ENCODE data around the gene A4GALT. TPM values are rescaled to one million over a fixed set of nuclear protein-coding genes. Genes with fewer than 3 reads are reported as not detected.
"Not testable (repeated sequence)": the region's sequence is repeated elsewhere in the genome, so short reads cannot be mapped to it uniquely, and the experiment has no call there.

The A4GALT gene
- total and polyA plus RNA-seq, 2 donors (not counting 1 experiment from before 2014, with no cell fraction given) = 0.09 to 6.1 TPM

DNA sequence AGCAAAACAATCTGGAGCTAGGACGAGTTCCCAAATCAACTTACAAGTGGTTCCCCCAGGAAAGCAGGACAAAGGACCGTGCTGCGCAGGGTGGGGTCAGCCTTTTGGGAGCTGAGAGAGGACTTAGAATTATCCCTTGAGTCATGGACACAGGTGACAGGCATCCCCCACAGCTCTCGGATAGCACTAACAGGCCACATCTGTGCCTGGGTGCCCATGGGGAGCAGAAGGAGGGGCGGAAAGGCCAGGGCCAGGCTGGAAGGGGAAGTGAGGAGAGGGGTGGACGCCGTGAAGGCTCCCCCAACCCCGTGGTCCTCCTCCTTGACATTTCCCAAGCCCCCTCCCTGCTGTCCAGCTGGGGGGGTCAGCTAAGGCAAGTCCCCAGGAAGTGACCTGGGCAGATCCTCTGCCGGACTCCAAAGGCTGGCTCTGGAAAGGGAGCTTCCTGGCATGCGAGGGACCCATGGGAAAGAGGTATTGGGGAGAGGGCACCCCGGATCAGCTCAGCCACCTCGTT lies 31.6 kb upstream of the A4GALT start:
- no peaks in the 10 kb centered on the region for H3K79me2 ChIP-seq (ENCODE audit: control insufficient read depth, insufficient read depth, low read length)
- TF ChIP-seq, protein P1, sequence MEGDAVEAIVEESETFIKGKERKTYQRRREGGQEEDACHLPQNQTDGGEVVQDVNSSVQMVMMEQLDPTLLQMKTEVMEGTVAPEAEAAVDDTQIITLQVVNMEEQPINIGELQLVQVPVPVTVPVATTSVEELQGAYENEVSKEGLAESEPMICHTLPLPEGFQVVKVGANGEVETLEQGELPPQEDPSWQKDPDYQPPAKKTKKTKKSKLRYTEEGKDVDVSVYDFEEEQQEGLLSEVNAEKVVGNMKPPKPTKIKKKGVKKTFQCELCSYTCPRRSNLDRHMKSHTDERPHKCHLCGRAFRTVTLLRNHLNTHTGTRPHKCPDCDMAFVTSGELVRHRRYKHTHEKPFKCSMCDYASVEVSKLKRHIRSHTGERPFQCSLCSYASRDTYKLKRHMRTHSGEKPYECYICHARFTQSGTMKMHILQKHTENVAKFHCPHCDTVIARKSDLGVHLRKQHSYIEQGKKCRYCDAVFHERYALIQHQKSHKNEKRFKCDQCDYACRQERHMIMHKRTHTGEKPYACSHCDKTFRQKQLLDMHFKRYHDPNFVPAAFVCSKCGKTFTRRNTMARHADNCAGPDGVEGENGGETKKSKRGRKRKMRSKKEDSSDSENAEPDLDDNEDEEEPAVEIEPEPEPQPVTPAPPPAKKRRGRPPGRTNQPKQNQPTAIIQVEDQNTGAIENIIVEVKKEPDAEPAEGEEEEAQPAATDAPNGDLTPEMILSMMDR (IDR thresholded peaks at IDR 0.05) = no peak
- no peak for TF ChIP-seq EZH2 (IDR thresholded peaks at IDR 0.05; ENCODE audit: borderline replicate concordance, insufficient read depth, low read depth, low read length, poor library complexity, severe bottlenecking)
- POLR2A ChIA-PET = no interaction called here
- no peak overlapping the region for H3K9ac ChIP-seq (ENCODE audit: low read length)
- H3K27ac Mint-ChIP-seq = no peak overlapping the region
- no peak for ATAC-seq (ENCODE audit: low read depth)
- H3K4me3 ChIP-seq (ENCODE audit: control extremely low read depth in 1 of 5, extremely low read depth in 1 of 5, insufficient read depth in 1 of 5, low read depth in 2 of 5, low read length in 4 of 5) = no peak overlapping the region
- H3K9me3 Mint-ChIP-seq (ENCODE audit: insufficient read depth) = no peaks in the 10 kb centered on the region
- WGBS (ENCODE audit: insufficient coverage) = 79% methylated on average over 10 of the region's 12 CpGs
- H3K27me3 Mint-ChIP-seq = no peaks in the 10 kb centered on the region
- H3K4me3 Mint-ChIP-seq = no peak overlapping the region
- peaks cover 8% of the 10 kb centered on the region for H3K4me1 Mint-ChIP-seq
- no peaks in the 10 kb centered on the region for H3K4me1 ChIP-seq (ENCODE audit: control insufficient read depth in 2 of 2, insufficient read depth in 2 of 2, low read length in 2 of 2)
- CTCF ChIA-PET = interaction anchor here (1.0 to 1.4 kb wide), 3 partner anchors 12 to 138 kb away, joined by 3 to 4 read pairs (median 3); no protein-coding TSS in a partner anchor
- intact Hi-C loops (cut with micrococcal nuclease) = no loop called here
- H3K9me3 ChIP-seq (ENCODE audit: control extremely low read depth in 1 of 3, control insufficient read depth in 2 of 3, insufficient read depth in 1 of 3, low read length in 2 of 3) = no peaks in the 10 kb centered on the region
- no peak overlapping the region for H3K27ac ChIP-seq (ENCODE audit: low read length in 2 of 2)
- H2AFZ ChIP-seq (ENCODE audit: insufficient read depth, low read depth, low read length, poor library complexity, severe bottlenecking) = no peak overlapping the region
- no peak overlapping the region for H3K4me2 ChIP-seq (replicated peaks; ENCODE audit: low read depth, low read length, poor library complexity, severe bottlenecking)
- no peak for DNase-seq
- no peaks in the 10 kb centered on the region for H3K27me3 ChIP-seq (replicated peaks in 1 of 4; ENCODE audit: control extremely low read depth in 1 of 4, control insufficient read depth in 3 of 4, insufficient read depth in 4 of 4, low read length in 3 of 4)
- no peaks in the 10 kb centered on the region for H4K20me1 ChIP-seq (ENCODE audit: control insufficient read depth, insufficient read depth, low read length, poor library complexity, severe bottlenecking)
- no peaks in the 10 kb centered on the region for H3K36me3 ChIP-seq (replicated peaks in 1 of 2; ENCODE audit: control extremely low read depth in 1 of 2, control insufficient read depth in 1 of 2, extremely low read depth in 1 of 2, insufficient read depth in 2 of 2, low read length in 1 of 2)

DNA sequence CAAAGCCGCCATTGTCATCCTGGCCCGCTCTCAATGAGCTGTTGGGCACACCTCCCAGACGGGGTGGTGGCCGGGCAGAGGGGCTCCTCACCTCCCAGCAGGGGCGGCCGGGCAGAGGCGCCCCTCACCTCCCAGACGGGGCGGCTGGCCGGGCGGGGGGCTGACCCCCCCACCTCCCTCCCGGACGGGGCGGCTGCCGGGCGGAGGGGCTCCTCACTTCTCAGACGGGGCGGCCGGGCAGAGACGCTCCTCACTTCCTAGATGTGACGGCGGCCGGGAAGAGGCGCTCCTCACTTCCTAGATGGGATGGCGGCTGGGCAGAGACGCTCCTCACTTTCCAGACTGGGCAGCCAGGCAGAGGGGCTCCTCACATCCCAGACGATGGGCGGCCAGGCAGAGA lies 29.8 kb upstream of the A4GALT start:
- H3K9me3 Mint-ChIP-seq (ENCODE audit: insufficient read depth); H3K27ac ChIP-seq (ENCODE audit: low read length in 2 of 2); DNase-seq; H3K4me3 ChIP-seq (ENCODE audit: control extremely low read depth in 1 of 5, extremely low read depth in 1 of 5, insufficient read depth in 1 of 5, low read depth in 2 of 5, low read length in 4 of 5); H3K9ac ChIP-seq (ENCODE audit: low read length); H3K79me2 ChIP-seq (ENCODE audit: control insufficient read depth, insufficient read depth, low read length); H3K4me2 ChIP-seq (replicated peaks; ENCODE audit: low read depth, low read length, poor library complexity, severe bottlenecking); CTCF ChIA-PET; intact Hi-C loops (cut with micrococcal nuclease); H3K4me1 ChIP-seq (ENCODE audit: control insufficient read depth in 2 of 2, insufficient read depth in 2 of 2, low read length in 2 of 2); ATAC-seq (ENCODE audit: low read depth); H3K4me1 Mint-ChIP-seq; H3K27me3 ChIP-seq (replicated peaks in 1 of 4; ENCODE audit: control extremely low read depth in 1 of 4, control insufficient read depth in 3 of 4, insufficient read depth in 4 of 4, low read length in 3 of 4); H3K27ac Mint-ChIP-seq; H3K36me3 ChIP-seq (replicated peaks in 1 of 2; ENCODE audit: control extremely low read depth in 1 of 2, control insufficient read depth in 1 of 2, extremely low read depth in 1 of 2, insufficient read depth in 2 of 2, low read length in 1 of 2); H3K4me3 Mint-ChIP-seq; H3K9me3 ChIP-seq (ENCODE audit: control extremely low read depth in 1 of 3, control insufficient read depth in 2 of 3, insufficient read depth in 1 of 3, low read length in 2 of 3); H2AFZ ChIP-seq (ENCODE audit: insufficient read depth, low read depth, low read length, poor library complexity, severe bottlenecking); POLR2A ChIA-PET; H4K20me1 ChIP-seq (ENCODE audit: control insufficient read depth, insufficient read depth, low read length, poor library complexity, severe bottlenecking); H3K27me3 Mint-ChIP-seq: not testable (repeated sequence)
- no CpG with 5 or more reads among the region's 28 CpGs for WGBS (ENCODE audit: insufficient coverage)
